Heart right ventricle (tissue), 16 donors: ENCODE results near the gene SLC27A4. TPM values are rescaled to one million over a fixed set of nuclear protein-coding genes. Genes with fewer than 3 reads are reported as not detected.
A peak's percentile ranks its signal among the peaks of the same experiment; 100 is the strongest.

Experiments
- ATAC-seq, 8 donors: fragments of 200-7000 bp; cut with Tn5 transposase; one replicate each; pipeline ENCODE4 v1.9.1; 2020; ENCODE audit warnings: mild to moderate bottlenecking in 8 of 8, moderate library complexity in 8 of 8, moderate number of reproducible peaks in 1 of 8
- DNase-seq, 2 donors: peaks; one replicate each; pipeline ENCODE4 v3.0.0-alpha.2; 2020
- H3K27ac ChIP-seq, 10 donors: fragments of 200-600 bp; sonication (generic) in 2 of 10; one replicate each; pipeline versions ENCODE4 v1.5.0 to v1.8.0; 2020 to 2022; ENCODE audit warnings: mild to moderate bottlenecking in 3 of 10
- H3K27me3 ChIP-seq, 7 donors: fragments of 200-600 bp; one replicate each; pipeline ENCODE4 v1.8.0; 2021 to 2022; ENCODE audit warnings: mild to moderate bottlenecking in 2 of 7
- H3K36me3 ChIP-seq, 9 donors: fragments of 200-600 bp; sonication (generic) in 1 of 9; one replicate each; pipeline versions ENCODE4 v1.5.0 to v1.8.0; 2020 to 2022; ENCODE audit warnings: mild to moderate bottlenecking in 2 of 9
- H3K4me1 ChIP-seq, 9 donors: fragments of 200-600 bp; sonication (generic) in 1 of 9; one replicate each; pipeline versions ENCODE4 v1.5.0 to v1.8.0; 2020 to 2022; ENCODE audit warnings: mild to moderate bottlenecking in 4 of 9
- H3K4me3 ChIP-seq, 10 donors: fragments of 200-600 bp; sonication (generic) in 2 of 10; one replicate each; pipeline versions ENCODE4 v1.5.0 to v1.8.0; 2020 to 2022; ENCODE audit warnings: mild to moderate bottlenecking in 7 of 10, moderate library complexity in 2 of 10
- H3K9me3 ChIP-seq, 11 donors: fragments of 200-600 bp in 10 of 11; sonication (generic) in 2 of 11; one replicate each; pipeline versions ENCODE4 v1.5.0 to v1.8.0; 2013 to 2022; ENCODE audit warnings: mild to moderate bottlenecking in 2 of 11, control low read depth in 1 of 11, moderate library complexity in 1 of 11
- CTCF ChIP-seq, 9 donors: fragments of 200-600 bp; sonication (generic) in 2 of 9; IDR thresholded peaks; one replicate each; pipeline versions ENCODE4 v1.5.0 to v1.8.0; 2021 to 2022; ENCODE audit warnings: antibody characterized with exemption in 9 of 9, mild to moderate bottlenecking in 5 of 9, moderate library complexity in 1 of 9
- WGBS, 2 donors: extraction: QIAGEN DNeasy Blood & Tissue Kit; methylation state at CpG; one replicate each; pipeline ENCODE4 v1.1.7; 2013; ENCODE audit warnings: inconsistent platforms in 1 of 2; 5-methylcytosine and 5-hydroxymethylcytosine counted together
- intact Hi-C, 10 donors: fragments of 100-400 bp; cut with DNase I; formaldehyde crosslinking; loops; one replicate each; pipeline versions ENCODE4 v1.11.1 to v1.14.2; 2022
- polyA plus RNA-seq, 2 donors: library from polyadenylated mRNA; stranded (reverse); fragments of 200-250 nt; gene quantifications; one replicate each; pipeline ENCODE4 v1.2.3, GENCODE V29; 2013
- total RNA-seq, 10 donors: library from RNA; stranded (reverse); fragmentation: NEBNext Ultra II Directional in 3 of 10; extraction: Animal tissue kit (Norgen Biotek cat#: 25700) in 3 of 10; gene quantifications; one replicate each; pipeline versions ENCODE4 v1.2.1 to v1.2.4, GENCODE V29; 2021 to 2023
- donor health status: Arrhythmogenic right ventricular cardiomyopathy.
- donor health status: ischemic (EF 13 %, LVEDD 7.1; RV severe dilation, severe dysfunction).
- donor health status: healthy with polysubstance abuse.
- donor health status: DM: no; HTN: yes; CAD: no.
- donor health status: DM: no; HTN: no; CAD: no.
- donor health status: ischemic (EF 25% LVEDD 6.9; RV normal size, moderate dysfunction).
- donor health status: ischemic (EF 25% LVEDD 5.7; RV mildly dilated, moderate dysfunction).
- donor health status: healthy.
- donor health status: DM: yes; HTN: yes; CAD: no.
- donor health status: Ischemic cardiomyopathy.
- donor health status: ischemic (EF 35%, LVEDD 5.7; RV mildly dilated, moderate dysfunction).
- donor health status: nonischemic (EF 11% LVEDD 7.7; RV severe dilation, severe dysfunction).
- donor health status: DM: yes; HTN: yes; CAD: no.
- donor health status: PGD.
- donor health status: ischemic (EF 29% LVEDD 5.4; RV normal size, mild dysfunction).
- donor health status: nonischemic (EF 23%, LVEDD 6.1; RV moderate dilation, normal function).

SLC27A4 gene
- total and polyA plus RNA-seq, 12 donors, result 10.0 to 37.2 (median 17.7) TPM

- 84 to 87% methylated on average over 7 of the region's 7 CpGs for WGBS, 2 donors
- H3K36me3 ChIP-seq, result peaks cover 0 to 66% (median 10%) of the 10 kb centered on the region in 9 donors
- no peak for TF ChIP-seq CTCF (IDR thresholded peaks at IDR 0.05)
- ATAC-seq (no peak), DNase-seq (no peak)
- no peaks in the 10 kb centered on the region for H3K27me3 ChIP-seq
- intact Hi-C loops, result loop anchor here in 4 of 10 donors (5.0 to 10.0 kb wide), 2 partner anchors 44 to 127 kb away; partner anchors contain the start of genes GOLGA2 (in 3 of the 4), SWI5 (in 3 of the 4) and CIZ1 (in 1 of the 4)
- peak overlapping the region in 9 of 10 donors; percentile 83 to 100 (median 94) for H3K4me3 ChIP-seq
- no peaks in the 10 kb centered on the region for H3K9me3 ChIP-seq
- H3K4me1 ChIP-seq, result peaks cover 8 to 43% (median 35%) of the 10 kb centered on the region in 9 donors
- H3K27ac ChIP-seq, result peak overlapping the region in 1 of 10 donors; percentile 96
These were observed 19.0 kb upstream of the SLC27A4 start for GRCh38 chr9:128321343-128321742.

- Histone ChIP-seq H3K4me3 (peak overlapping the region; percentile 73 to 100 (median 92)), H3K4me1 (peaks cover 8 to 44% (median 35%) of the 10 kb centered on the region in 9 donors), H3K9me3 (no peaks in the 10 kb centered on the region), H3K27me3 (no peaks in the 10 kb centered on the region), H3K36me3 (peaks cover 0 to 66% (median 6%) of the 10 kb centered on the region in 9 donors), H3K27ac (peak overlapping the region in 9 of 10 donors; percentile 82 to 96 (median 92))
- 2% methylated on average over 21 of the region's 21 CpGs for WGBS, 2 donors
- DNase-seq (no peak), ATAC-seq (peak in 3 of 8 donors; percentile 2 to 3 (median 2))
- intact Hi-C loops, result loop anchor here in 4 of 10 donors (1.0 to 10.0 kb wide), 3 partner anchors 45 to 127 kb away; partner anchors contain the start of genes GOLGA2 (in 3 of the 4), SWI5 (in 3 of the 4), CIZ1 (in 1 of the 4) and URM1 (in 1 of the 4)
- TF ChIP-seq CTCF (IDR thresholded peaks at IDR 0.05), result no peak
These were observed 18.4 kb upstream of the SLC27A4 start for GRCh38 chr9:128321879-128322403.

DNA sequence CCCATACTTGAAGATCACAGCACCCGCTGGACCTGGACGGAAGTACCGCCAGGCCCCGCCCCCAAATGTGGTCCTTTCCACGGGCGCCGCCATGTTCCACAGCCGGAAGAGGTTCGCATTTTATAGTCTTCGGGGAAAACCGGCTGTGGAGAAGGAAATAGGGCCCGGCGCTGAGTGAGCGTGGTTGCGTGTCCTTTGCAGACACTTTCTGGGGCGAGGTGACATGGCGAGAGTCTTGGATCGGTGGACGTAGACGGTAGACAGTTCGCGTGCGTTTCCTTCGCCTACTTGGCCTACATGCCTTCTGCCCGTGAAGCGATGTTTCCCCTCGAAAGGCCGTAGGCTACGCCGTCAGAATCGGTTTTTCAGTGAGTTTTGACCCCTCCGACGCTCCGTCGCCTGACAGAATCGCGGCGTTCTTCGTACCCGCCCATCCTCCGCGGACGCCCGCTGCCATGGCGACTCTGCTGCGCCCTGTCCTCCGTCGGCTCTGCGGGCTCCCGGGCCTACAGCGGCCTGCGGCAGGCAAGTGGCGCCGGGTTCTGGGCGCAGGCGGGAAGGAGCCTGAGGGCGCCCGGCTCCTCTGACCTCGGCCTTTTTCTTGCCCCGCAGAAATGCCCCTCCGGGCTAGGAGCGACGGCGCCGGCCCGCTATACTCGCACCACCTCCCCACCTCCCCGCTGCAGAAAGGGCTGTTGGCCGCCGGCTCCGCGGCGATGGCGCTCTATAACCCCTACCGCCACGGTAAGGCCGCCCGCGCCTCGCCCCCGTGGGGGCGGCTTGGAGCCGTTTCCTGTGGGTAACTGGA is 17.7 kb upstream of the SLC27A4 start, which contains the start of the genes COQ4 and TRUB2:
COQ4 (plus strand) TSS at position 436 of the 808 bp plus-strand sequence; CDS start at position 456, 20 bp downstream.
TRUB2 (minus strand) TSS at position 44 of the 808 bp plus-strand sequence; CDS start at position 5, 39 bp downstream.
- DNase-seq (peak; percentile 91 to 94), ATAC-seq (peak; percentile 96 to 99 (median 98))
- Histone ChIP-seq H3K27me3 (no peaks in the 10 kb centered on the region), H3K9me3 (no peaks in the 10 kb centered on the region), H3K36me3 (peaks cover 0 to 66% (median 0%) of the 10 kb centered on the region in 9 donors), H3K4me1 (peaks cover 8 to 44% (median 35%) of the 10 kb centered on the region in 9 donors), H3K27ac (peak within 1 kb of the TSS; percentile 82 to 96 (median 93)), H3K4me3 (peak within 1 kb of the TSS; percentile 73 to 100 (median 92))
- intact Hi-C loops, result loop anchor here in 4 of 10 donors (1.0 to 10.0 kb wide), 3 partner anchors 45 to 128 kb away; partner anchors contain the start of genes GOLGA2 (in 3 of the 4), SWI5 (in 3 of the 4), CIZ1 (in 1 of the 4) and URM1 (in 1 of the 4)
- WGBS, 2 donors, result 0% methylated on average over 83 of the region's 83 CpGs
- TF ChIP-seq CTCF (IDR thresholded peaks at IDR 0.05), result no peak
